GM12878 (cell line): ENCODE results near the gene ADSS2. TPM values are rescaled to one million over a fixed set of nuclear protein-coding genes. Genes with fewer than 3 reads are reported as not detected.

Source experiments
- ATAC-seq: fragments of 200-7000 bp; cut with Tn5 transposase; 3 replicates; pipeline ENCODE4 v1.9.1; 2020; ENCODE audit warnings: mild to moderate bottlenecking, moderate library complexity
- BruUV-seq: library from RNA; stranded (reverse); fragments of 400-500 nt; replicated peaks from 2 replicates; lab custom pipeline; 2021; lab: Mats Ljungman, UMichigan
- CTCF ChIA-PET: fragments of 300-600 bp; sonication (Branson Sonifier 250); formaldehyde crosslinking; extraction: SDS; loops from one replicate; lab custom pipeline; 2021; ENCODE audit warnings: inconsistent platforms; lab: Yijun Ruan, JAX
- POLR2A ChIA-PET: fragments of 350-600 bp; formaldehyde crosslinking; extraction: SDS; loops from one replicate; lab custom pipeline; 2021; ENCODE audit warnings: inconsistent platforms; lab: Charles Lee
- RAD21 ChIA-PET: fragments of 300-600 bp; sonication (Branson Sonifier 250); formaldehyde crosslinking; loops from one replicate; lab custom pipeline; 2023; ENCODE audit warnings: antibody characterized with exemption; ENCODE audit not compliant: unreplicated experiment; lab: Charles Lee
- SMC1A ChIA-PET: fragments of 300-600 bp; sonication (Branson Sonifier 250); formaldehyde crosslinking; loops from one replicate; lab custom pipeline; 2023; ENCODE audit not compliant: unreplicated experiment, uncharacterized antibody; lab: Charles Lee
- DNase-seq: peaks from one replicate; pipeline ENCODE4 v3.0.0-alpha.2; 2011; ENCODE audit warnings: low read depth, low spot score
- FAIRE-seq: peaks from 3 replicates; lab custom pipeline; 2011; peaks lifted over from hg19 to GRCh38; lab: Jason Lieb, UNC
- H2AFZ ChIP-seq: 2 replicates; pipeline ENCODE4 v1.6.0; 2011; ENCODE audit warnings: low read depth, low read length, control low read depth; ENCODE audit not compliant: control insufficient read depth
- H3K27ac ChIP-seq: 2 replicates; pipeline ENCODE4 v1.5.1; 2011; ENCODE audit warnings: control low read depth; ENCODE audit not compliant: control insufficient read depth, insufficient read depth
- H3K27me3 ChIP-seq, 2 experiments: replicated peaks in 1 of 2; 2 replicates each; pipeline versions ENCODE4 v1.6.0 to v1.6.1; 2011; ENCODE audit warnings: low read length in 1 of 2; ENCODE audit not compliant: control insufficient read depth in 2 of 2, insufficient read depth in 2 of 2
- H3K36me3 ChIP-seq, 2 experiments: 2 replicates each; pipeline ENCODE4 v1.5.1; 2011; ENCODE audit warnings: low read length in 1 of 2; ENCODE audit not compliant: control insufficient read depth in 2 of 2, insufficient read depth in 2 of 2
- H3K4me1 ChIP-seq: 2 replicates; pipeline ENCODE4 v1.6.1; 2011; ENCODE audit warnings: mild to moderate bottlenecking, low read length, moderate library complexity, mixed read lengths; ENCODE audit not compliant: control insufficient read depth, insufficient read depth
- H3K4me2 ChIP-seq: 2 replicates; pipeline ENCODE4 v1.6.0; 2011; ENCODE audit warnings: control low read depth; ENCODE audit not compliant: control insufficient read depth, insufficient read depth
- H3K4me3 ChIP-seq: fragments of 200-600 bp; sonication (generic); 2 replicates; pipeline ENCODE4 v1.5.1; 2016
- H3K79me2 ChIP-seq: 2 replicates; pipeline ENCODE4 v1.6.0; 2011; ENCODE audit warnings: low read length; ENCODE audit not compliant: control insufficient read depth, insufficient read depth
- H3K9ac ChIP-seq: 2 replicates; pipeline ENCODE4 v1.8.0; 2011; ENCODE audit warnings: low read length, control low read depth, mixed read lengths; ENCODE audit not compliant: control insufficient read depth, insufficient read depth
- H3K9me3 ChIP-seq: replicated peaks from 3 replicates; pipeline ENCODE4 v1.5.1; 2011; ENCODE audit warnings: mild to moderate bottlenecking, low read length; ENCODE audit not compliant: control insufficient read depth, insufficient read depth
- H4K20me1 ChIP-seq: 2 replicates; pipeline ENCODE4 v1.6.0; 2011; ENCODE audit not compliant: control insufficient read depth, insufficient read depth
- ATF7 ChIP-seq: fragments of 450-650 bp; IDR thresholded peaks from 2 replicates; pipeline ENCODE4 v1.6.1; 2016; ENCODE audit warnings: low read depth, mild to moderate bottlenecking
- BRCA1 ChIP-seq: IDR thresholded peaks from 2 replicates; pipeline ENCODE4 v1.6.1; 2011; ENCODE audit warnings: low read depth, low read length, improper control_type of control experiment
- FOS ChIP-seq: IDR thresholded peaks from 3 replicates; pipeline ENCODE4 v1.6.1; 2011; ENCODE audit warnings: borderline replicate concordance; ENCODE audit not compliant: insufficient read length; ENCODE audit errors: extremely low read depth
- MTA3 ChIP-seq: IDR thresholded peaks from 2 replicates; pipeline ENCODE4 v1.6.1; 2012; ENCODE audit warnings: low read length, inconsistent platforms, borderline replicate concordance
- NBN ChIP-seq: fragments of 450-650 bp; IDR thresholded peaks from 2 replicates; pipeline ENCODE4 v1.6.1; 2016
- NR2C2 ChIP-seq: IDR thresholded peaks from 2 replicates; pipeline ENCODE4 v1.6.1; 2011; ENCODE audit warnings: borderline replicate concordance, low read depth; ENCODE audit not compliant: control insufficient read depth, insufficient read length
- RBBP5 ChIP-seq: fragments of 200-600 bp; sonication (generic); conservative IDR thresholded peaks from 2 replicates; pipeline ENCODE4 v1.6.1; 2016
- RCOR1 ChIP-seq: conservative IDR thresholded peaks from 2 replicates; pipeline ENCODE4 v1.6.1; 2012; ENCODE audit warnings: low read depth, low read length, improper control_type of control experiment
- SMAD5 ChIP-seq: IDR thresholded peaks from 2 replicates; pipeline ENCODE4 v1.6.1; 2016; ENCODE audit warnings: antibody characterized with exemption, low read depth
- TCF12 ChIP-seq: IDR thresholded peaks from 2 replicates; pipeline ENCODE4 v1.6.1; 2011; ENCODE audit warnings: low read depth, mild to moderate bottlenecking, low read length
- WRNIP1 ChIP-seq: IDR thresholded peaks from 2 replicates; pipeline ENCODE4 v1.6.1; 2011; ENCODE audit warnings: low read depth, low read length, improper control_type of control experiment, borderline replicate concordance
- ZBED1 ChIP-seq: IDR thresholded peaks from 2 replicates; pipeline ENCODE4 v1.6.1; 2016; ENCODE audit warnings: borderline replicate concordance
- WGBS: methylation state at CpG from one replicate; pipeline ENCODE4 v1.1.6; 2016; ENCODE audit warnings: low lambda C conversion rate; ENCODE audit not compliant: insufficient replicate concordance, insufficient coverage; ENCODE audit errors: missing lambda C conversion rate; 5-methylcytosine and 5-hydroxymethylcytosine counted together
- in situ Hi-C: fragments of 300-500 bp; cut with MboI; formaldehyde crosslinking; loops from 9 replicates; pipeline ENCODE4 v1.14.3; 2018; ENCODE audit warnings: mixed read lengths
- intact Hi-C: fragments of 100-400 bp; cut with micrococcal nuclease; formaldehyde crosslinking; loops from one replicate; pipeline ENCODE4 v1.14.2; 2022; ENCODE audit not compliant: unreplicated experiment
- polyA plus RNA-seq, 11 experiments: library from polyadenylated mRNA; depleted of rRNA in 4 of 11; unstranded in 6 of 11; stranded (reverse) in 5 of 11; fragments of >200 nt; fragmentation: Nextera tagmentation in 4 of 11; fragmentation: Illumina TruSeq in 1 of 11; extraction: Ambion mirVana in 4 of 11; extraction: Trizol in 1 of 11; gene quantifications; 1 replicate in 1 of 11; 2 replicates in 10 of 11; pipeline versions ENCODE4 v1.2.1 to v1.2.3, GENCODE V29; 2011 to 2016; ENCODE audit warnings: inconsistent platforms in 2 of 11, missing spikeins in 2 of 11, low read depth in 1 of 11
- total RNA-seq, 4 experiments: library from RNA; depleted of rRNA in 3 of 4; stranded (reverse); fragments of >200 nt in 3 of 4; fragmentation: Illumina TruSeq in 1 of 4; extraction: Trizol in 1 of 4; gene quantifications; 2 replicates each; pipeline versions ENCODE4 v1.2.1 to v1.2.3, GENCODE V29; 2013 to 2021
- TF ChIP-seq, protein P1 (sequence below): IDR thresholded peaks from 2 replicates; pipeline ENCODE4 v1.6.1; 2012; ENCODE audit warnings: mild to moderate bottlenecking, low read depth, low read length
- TF ChIP-seq, protein P2 (sequence below): IDR thresholded peaks from 2 replicates; pipeline ENCODE4 v1.6.1; 2011; ENCODE audit warnings: low read depth, low read length, improper control_type of control experiment, borderline replicate concordance
- TF ChIP-seq, protein P3 (sequence below), 3 experiments: IDR thresholded peaks in 2 of 3; conservative IDR thresholded peaks in 1 of 3; 2 replicates each; pipeline ENCODE4 v1.5.1; 2011; ENCODE audit warnings: low read depth in 3 of 3, low read length in 3 of 3, mild to moderate bottlenecking in 3 of 3, control low read depth in 2 of 3, moderate library complexity in 2 of 3, inconsistent platforms in 1 of 3, mixed read lengths in 1 of 3; ENCODE audit not compliant: control insufficient read depth in 2 of 3, insufficient read depth in 1 of 3; ENCODE audit errors: extremely low read depth in 1 of 3
- TF ChIP-seq, protein P4 (sequence below): IDR thresholded peaks from 2 replicates; pipeline ENCODE4 v1.6.1; 2011; ENCODE audit warnings: low read depth, mild to moderate bottlenecking, low read length, moderate library complexity, borderline replicate concordance; ENCODE audit errors: extremely low read depth

ADSS2 gene
- total and polyA plus RNA-seq, 10 of the 15 experiments (the other 5 are each of a cell fraction or from before 2014, with no cell fraction given), result 8.1 to 49.3 (median 40.6) TPM

DNA sequence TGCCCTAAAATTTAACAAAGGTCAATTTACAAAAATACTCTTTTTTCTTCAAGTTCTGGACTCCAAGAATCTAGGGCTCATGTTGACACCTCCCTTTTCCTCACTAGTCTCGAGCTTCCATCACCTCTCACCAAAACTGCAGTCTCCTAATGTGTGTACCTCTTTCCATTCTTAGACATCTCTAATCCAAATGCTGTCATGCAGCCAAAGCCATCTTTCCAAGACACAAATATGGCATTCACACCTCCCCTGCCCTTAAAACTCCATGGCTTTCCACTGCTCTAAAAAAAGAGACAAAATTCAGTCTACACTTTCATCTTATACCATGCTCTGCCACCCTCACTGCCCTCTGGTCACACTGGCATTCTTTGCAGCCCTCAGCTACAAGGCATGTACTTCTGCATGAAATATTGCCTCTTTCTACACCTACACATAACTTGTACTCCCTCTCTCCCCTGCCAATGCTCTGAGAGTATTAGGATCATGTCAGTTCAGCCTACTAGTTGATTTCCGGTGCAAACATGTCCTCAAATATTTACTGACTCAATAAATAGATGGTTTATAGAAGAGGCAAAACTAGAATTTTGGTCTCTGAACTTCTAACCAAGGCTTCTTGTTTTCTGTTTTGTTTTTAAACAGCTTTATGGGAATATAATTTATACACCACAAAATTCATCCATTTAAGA, 26.9 kb downstream of the ADSS2 start (continued):
- TF ChIP-seq, protein P1, sequence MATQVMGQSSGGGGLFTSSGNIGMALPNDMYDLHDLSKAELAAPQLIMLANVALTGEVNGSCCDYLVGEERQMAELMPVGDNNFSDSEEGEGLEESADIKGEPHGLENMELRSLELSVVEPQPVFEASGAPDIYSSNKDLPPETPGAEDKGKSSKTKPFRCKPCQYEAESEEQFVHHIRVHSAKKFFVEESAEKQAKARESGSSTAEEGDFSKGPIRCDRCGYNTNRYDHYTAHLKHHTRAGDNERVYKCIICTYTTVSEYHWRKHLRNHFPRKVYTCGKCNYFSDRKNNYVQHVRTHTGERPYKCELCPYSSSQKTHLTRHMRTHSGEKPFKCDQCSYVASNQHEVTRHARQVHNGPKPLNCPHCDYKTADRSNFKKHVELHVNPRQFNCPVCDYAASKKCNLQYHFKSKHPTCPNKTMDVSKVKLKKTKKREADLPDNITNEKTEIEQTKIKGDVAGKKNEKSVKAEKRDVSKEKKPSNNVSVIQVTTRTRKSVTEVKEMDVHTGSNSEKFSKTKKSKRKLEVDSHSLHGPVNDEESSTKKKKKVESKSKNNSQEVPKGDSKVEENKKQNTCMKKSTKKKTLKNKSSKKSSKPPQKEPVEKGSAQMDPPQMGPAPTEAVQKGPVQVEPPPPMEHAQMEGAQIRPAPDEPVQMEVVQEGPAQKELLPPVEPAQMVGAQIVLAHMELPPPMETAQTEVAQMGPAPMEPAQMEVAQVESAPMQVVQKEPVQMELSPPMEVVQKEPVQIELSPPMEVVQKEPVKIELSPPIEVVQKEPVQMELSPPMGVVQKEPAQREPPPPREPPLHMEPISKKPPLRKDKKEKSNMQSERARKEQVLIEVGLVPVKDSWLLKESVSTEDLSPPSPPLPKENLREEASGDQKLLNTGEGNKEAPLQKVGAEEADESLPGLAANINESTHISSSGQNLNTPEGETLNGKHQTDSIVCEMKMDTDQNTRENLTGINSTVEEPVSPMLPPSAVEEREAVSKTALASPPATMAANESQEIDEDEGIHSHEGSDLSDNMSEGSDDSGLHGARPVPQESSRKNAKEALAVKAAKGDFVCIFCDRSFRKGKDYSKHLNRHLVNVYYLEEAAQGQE, result no peak
- TF ChIP-seq, all 136 proteins: peak for 0

DNA sequence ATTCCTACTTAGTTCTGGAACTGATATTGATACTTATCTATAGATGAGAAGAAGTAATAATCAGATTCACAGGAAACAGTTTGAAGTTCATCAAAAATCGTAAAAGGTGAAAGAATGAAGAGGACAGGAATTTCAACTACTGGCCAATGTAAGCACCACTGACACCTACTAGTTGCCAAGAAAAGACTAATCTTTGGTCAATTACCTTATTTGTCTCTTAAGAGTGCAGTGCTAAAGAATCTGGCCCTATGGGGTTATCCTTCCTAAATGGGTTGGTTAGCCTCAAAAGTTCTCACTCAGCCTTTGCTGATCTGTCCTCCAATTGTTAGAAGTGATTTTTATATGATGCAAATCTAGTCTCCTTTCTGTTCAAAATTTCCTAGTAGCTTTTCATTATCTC, 29.5 kb downstream of the ADSS2 start:
- no peak for ATAC-seq
- DNase-seq, result no peak
- 95% methylated on average over 1 of the region's 1 CpG for WGBS
- peak; percentile 7 for FAIRE-seq
- Histone ChIP-seq H2AFZ (no peak overlapping the region), H3K27me3 (no peaks in the 10 kb centered on the region), H4K20me1 (no peaks in the 10 kb centered on the region), H3K36me3 (peaks cover 0 to 22% of the 10 kb centered on the region in 2 experiments), H3K4me2 (no peak overlapping the region), H3K27ac (no peak overlapping the region), H3K4me1 (no peaks in the 10 kb centered on the region), H3K9ac (no peak overlapping the region), H3K79me2 (no peaks in the 10 kb centered on the region; the same call in 1 of the 2 replicates), H3K9me3 (no peaks in the 10 kb centered on the region), H3K4me3 (no peak overlapping the region)
- TF ChIP-seq, protein P2, sequence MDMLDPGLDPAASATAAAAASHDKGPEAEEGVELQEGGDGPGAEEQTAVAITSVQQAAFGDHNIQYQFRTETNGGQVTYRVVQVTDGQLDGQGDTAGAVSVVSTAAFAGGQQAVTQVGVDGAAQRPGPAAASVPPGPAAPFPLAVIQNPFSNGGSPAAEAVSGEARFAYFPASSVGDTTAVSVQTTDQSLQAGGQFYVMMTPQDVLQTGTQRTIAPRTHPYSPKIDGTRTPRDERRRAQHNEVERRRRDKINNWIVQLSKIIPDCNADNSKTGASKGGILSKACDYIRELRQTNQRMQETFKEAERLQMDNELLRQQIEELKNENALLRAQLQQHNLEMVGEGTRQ, result no peak
- TF ChIP-seq WRNIP1 (no peak), NBN (no peak), FOS (no peak), ZBED1 (no peak), TCF12 (no peak), RBBP5 (no peak), NR2C2 (no peak), SMAD5 (no peak), RCOR1 (no peak), MTA3 (no peak), ATF7 (no peak), BRCA1 (no peak)
- TF ChIP-seq, protein P3, sequence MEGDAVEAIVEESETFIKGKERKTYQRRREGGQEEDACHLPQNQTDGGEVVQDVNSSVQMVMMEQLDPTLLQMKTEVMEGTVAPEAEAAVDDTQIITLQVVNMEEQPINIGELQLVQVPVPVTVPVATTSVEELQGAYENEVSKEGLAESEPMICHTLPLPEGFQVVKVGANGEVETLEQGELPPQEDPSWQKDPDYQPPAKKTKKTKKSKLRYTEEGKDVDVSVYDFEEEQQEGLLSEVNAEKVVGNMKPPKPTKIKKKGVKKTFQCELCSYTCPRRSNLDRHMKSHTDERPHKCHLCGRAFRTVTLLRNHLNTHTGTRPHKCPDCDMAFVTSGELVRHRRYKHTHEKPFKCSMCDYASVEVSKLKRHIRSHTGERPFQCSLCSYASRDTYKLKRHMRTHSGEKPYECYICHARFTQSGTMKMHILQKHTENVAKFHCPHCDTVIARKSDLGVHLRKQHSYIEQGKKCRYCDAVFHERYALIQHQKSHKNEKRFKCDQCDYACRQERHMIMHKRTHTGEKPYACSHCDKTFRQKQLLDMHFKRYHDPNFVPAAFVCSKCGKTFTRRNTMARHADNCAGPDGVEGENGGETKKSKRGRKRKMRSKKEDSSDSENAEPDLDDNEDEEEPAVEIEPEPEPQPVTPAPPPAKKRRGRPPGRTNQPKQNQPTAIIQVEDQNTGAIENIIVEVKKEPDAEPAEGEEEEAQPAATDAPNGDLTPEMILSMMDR (IDR thresholded peaks at IDR 0.05 in 2 of 3, conservative IDR thresholded peaks at IDR 0.05 in 1 of 3; ENCODE audit: control insufficient read depth in 2 of 3, extremely low read depth in 1 of 3, insufficient read depth in 1 of 3, low read depth in 3 of 3, low read length in 3 of 3), result no peak
- TF ChIP-seq, protein P4, sequence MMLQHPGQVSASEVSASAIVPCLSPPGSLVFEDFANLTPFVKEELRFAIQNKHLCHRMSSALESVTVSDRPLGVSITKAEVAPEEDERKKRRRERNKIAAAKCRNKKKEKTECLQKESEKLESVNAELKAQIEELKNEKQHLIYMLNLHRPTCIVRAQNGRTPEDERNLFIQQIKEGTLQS, result no peak
- ChIA-PET POLR2A (no interaction called here), SMC1A (interaction anchor here (1.2 kb wide), 1 partner anchor 9 kb away, joined by 3 read pairs; no protein-coding TSS in a partner anchor), CTCF (no interaction called here), RAD21 (no interaction called here)
- no TSS peak for BruUV-seq
- in situ Hi-C loops, result no loop called here
- intact Hi-C loops, result no loop called here
